ENCODE results near the gene BOLA2B. TPM values are rescaled to one million over a fixed set of nuclear protein-coding genes. Genes with fewer than 3 reads are reported as not detected.

Gene BOLA2B
- total and polyA plus RNA-seq, 2 of the 4 experiments (the other 2 are of a cell fraction) = 121 to 301 TPM

DNA sequence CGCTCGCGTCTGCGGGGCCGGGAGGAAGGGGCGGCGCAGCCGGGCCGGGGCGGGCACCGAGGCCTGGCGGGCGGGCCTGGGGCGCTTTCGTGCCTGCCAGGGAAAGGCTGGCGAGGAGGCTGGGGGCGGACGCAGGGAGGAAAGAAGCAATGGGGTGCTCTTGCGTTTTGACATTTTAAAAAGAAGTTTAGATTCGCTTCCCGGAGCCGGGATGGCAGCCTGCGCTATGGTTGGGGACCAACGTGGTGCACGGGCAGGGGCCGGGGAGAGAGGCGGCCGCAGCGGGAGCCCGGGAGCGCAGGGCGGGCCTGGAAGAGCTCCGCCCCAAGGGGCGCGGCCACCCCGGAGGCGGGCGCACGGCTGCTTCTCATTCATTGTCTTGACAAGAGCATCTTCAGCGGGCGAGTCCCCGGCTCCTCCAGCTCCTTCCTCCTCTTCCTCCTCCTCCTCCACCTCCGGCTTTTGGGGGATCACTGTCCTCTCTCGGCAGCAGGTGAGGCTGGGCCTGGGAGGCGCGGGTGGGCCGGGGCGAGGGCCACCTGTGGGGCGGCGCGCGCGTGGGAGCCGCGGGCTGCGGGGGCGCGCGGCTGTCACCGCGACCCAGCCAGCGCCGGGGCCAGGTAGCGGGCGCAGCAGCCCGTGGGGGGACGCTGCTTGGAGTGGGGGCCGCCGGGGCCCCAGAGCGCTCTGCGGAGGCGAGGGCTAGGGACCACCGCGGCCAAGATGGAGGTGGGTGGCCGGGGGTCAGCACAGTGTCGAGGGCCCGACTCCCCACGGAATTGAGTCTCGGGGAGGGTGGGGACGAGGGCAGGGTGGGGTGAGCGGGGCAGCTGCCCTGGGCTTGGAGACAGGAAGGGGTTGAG is 10.0 kb downstream of the BOLA2B start, which contains the start of gene CORO1A:
Gene CORO1A, plus strand, starts transcription at position 370 of the 863 bp plus-strand sequence. CDS start 1,608 bp downstream, outside the sequence.
- Histone ChIP-seq H2AK9ac (replicated peaks; ENCODE audit: low read depth, low read length, poor library complexity) (peak within 1 kb of the TSS; percentile 82), H4K91ac (ENCODE audit: insufficient read depth, low read depth, low read length) (peak within 1 kb of the TSS; percentile 46), H3K23ac (ENCODE audit: low read depth, low read length) (no peak within 1 kb of the TSS; the same call in 1 of the 2 replicates), H2BK5ac (ENCODE audit: low read depth, low read length, poor library complexity, severe bottlenecking) (no peak within 1 kb of the TSS), H2BK20ac (ENCODE audit: low read depth, low read length) (no peak within 1 kb of the TSS), H3K27ac (ENCODE audit: insufficient read depth, low read length) (peak within 1 kb of the TSS; percentile 77), H3K56ac (ENCODE audit: extremely low read depth, insufficient read depth, low read length) (no peak within 1 kb of the TSS), H4K5ac (ENCODE audit: low read depth, low read length) (peak within 1 kb of the TSS; percentile 2; the same call in 1 of the 2 replicates), H4K8ac (ENCODE audit: low read depth in 2 of 2, low read length in 2 of 2) (peak within 1 kb of the TSS; percentile 81 to 84; a peak in 3 of 4 replicates), H3K4me2 (ENCODE audit: low read depth, low read length) (peak within 1 kb of the TSS; percentile 93), H2AFZ (replicated peaks; ENCODE audit: low read length, poor library complexity) (peak within 1 kb of the TSS; percentile 95), H3K18ac (ENCODE audit: low read depth, low read length) (no peak within 1 kb of the TSS), H2BK120ac (ENCODE audit: low read depth, low read length) (no peak within 1 kb of the TSS), H3K79me1 (ENCODE audit: low read depth in 1 of 2, low read length in 2 of 2) (peaks cover 0 to 7% of the 10 kb centered on the region in 2 experiments; a peak in 2 of 4 replicates), H3K4ac (ENCODE audit: low read depth, low read length) (no peak within 1 kb of the TSS), H3K14ac (replicated peaks; ENCODE audit: low read depth, low read length) (0 out of 2 replicates have a peak within 1 kb of the TSS, but pooled peaks have one; percentile 31), H3K27me3 (ENCODE audit: control insufficient read depth, insufficient read depth, low read length) (no peaks in the 10 kb centered on the region), H3K4me1 (ENCODE audit: control insufficient read depth, insufficient read depth, low read length) (peaks cover 2% of the 10 kb centered on the region; the same call in 1 of the 2 replicates), H3K9me3 (ENCODE audit: control insufficient read depth, insufficient read depth, low read length) (no peaks in the 10 kb centered on the region), H3K9ac (ENCODE audit: low read depth, low read length) (peak within 1 kb of the TSS; percentile 83), H2BK15ac (ENCODE audit: low read depth, low read length) (no peak within 1 kb of the TSS), H3K9me1 (ENCODE audit: insufficient read depth, low read length) (peaks cover 2% of the 10 kb centered on the region; the same call in 1 of the 2 replicates), H4K20me1 (ENCODE audit: insufficient read depth, low read length) (no peaks in the 10 kb centered on the region; the same call in 1 of the 2 replicates), H3K36me3 (ENCODE audit: control insufficient read depth, insufficient read depth, low read length) (peaks cover 1% of the 10 kb centered on the region; the same call in 1 of the 2 replicates), H2AK5ac (ENCODE audit: low read depth, low read length) (peak within 1 kb of the TSS; percentile 49; the same call in 1 of the 2 replicates), H3K4me3 (ENCODE audit: insufficient read depth, low read depth, low read length) (peak within 1 kb of the TSS; percentile 88)
- dilution Hi-C loops (cut with HindIII; ENCODE audit: low sequenced_read_pairs, unreplicated experiment) = no loop called here
- intact Hi-C loops (cut with micrococcal nuclease) = no loop called here
- 4% methylated on average over 23 of the region's 81 CpGs; no CpG with 5 or more reads in 1 of the 2 experiments for WGBS, 2 experiments (ENCODE audit: extremely low coverage in 2 of 2, insufficient read length in 1 of 2)
- BruUV-seq (replicated peaks) = no TSS peak
- TF ChIP-seq MXI1 (IDR thresholded peaks at IDR 0.05; ENCODE audit: borderline replicate concordance, low read depth, low read length) (0 out of 2 replicates have a peak, but pooled peaks have one; percentile 29), RFX5 (IDR thresholded peaks at IDR 0.05; ENCODE audit: low read depth, low read length) (no peak), BHLHE40 (IDR thresholded peaks at IDR 0.05; ENCODE audit: low read depth, low read length) (no peak), MAFK (IDR thresholded peaks at IDR 0.05; ENCODE audit: low read depth, low read length) (no peak), CHD1 (IDR thresholded peaks at IDR 0.05; ENCODE audit: low read depth, low read length) (no peak), CEBPB (IDR thresholded peaks at IDR 0.05; ENCODE audit: low read depth, low read length) (no peak), SMC3 (IDR thresholded peaks at IDR 0.05; ENCODE audit: low read depth, low read length) (no peak), RAD21 (IDR thresholded peaks at IDR 0.05; ENCODE audit: low read length) (no peak)
- ChIA-PET POLR2A (ENCODE audit: unreplicated experiment) (no interaction called here), CTCF (no interaction called here)
- DNase-seq (peak; percentile 67), ATAC-seq (ENCODE audit: low read depth) (peak; percentile 98)
- in situ Hi-C loops (cut with MboI; ENCODE audit: low sequenced_read_pairs) = loop anchor here (25.0 kb wide), 1 partner anchor 229 kb away; the partner anchor contains the start of gene ZNF771

Data from IMR-90 (cell line).